Stomach (tissue), 4 donors: ENCODE results near the gene ARFGAP1.

Experiments
- EP300 ChIP-seq: sonication (generic); formaldehyde crosslinking; IDR thresholded peaks from one replicate; pipeline ENCODE4 v1.6.1; 2017; ENCODE audit warnings: antibody characterized with exemption
- POLR2A ChIP-seq, 4 donors: fragments of 450-650 bp; IDR thresholded peaks; one replicate each; pipeline ENCODE4 v1.6.1; 2016; ENCODE audit warnings: antibody characterized with exemption in 4 of 4, control low read depth in 2 of 4, mild to moderate bottlenecking in 1 of 4, moderate library complexity in 1 of 4
- POLR2AphosphoS5 ChIP-seq, 3 donors: sonication (generic); formaldehyde crosslinking; IDR thresholded peaks; one replicate each; pipeline ENCODE4 v1.6.1; 2016; ENCODE audit warnings: antibody characterized with exemption in 3 of 3
- TF ChIP-seq, protein P1 (sequence below), 7 experiments: fragments of 450-650 bp in 4 of 7; fragments of 200-600 bp in 3 of 7; sonication (generic) in 3 of 7; IDR thresholded peaks; one replicate each; pipeline ENCODE4 v1.5.1; 2016 to 2019; ENCODE audit warnings: antibody characterized with exemption in 7 of 7, control low read depth in 2 of 7, mild to moderate bottlenecking in 1 of 7

DNA sequence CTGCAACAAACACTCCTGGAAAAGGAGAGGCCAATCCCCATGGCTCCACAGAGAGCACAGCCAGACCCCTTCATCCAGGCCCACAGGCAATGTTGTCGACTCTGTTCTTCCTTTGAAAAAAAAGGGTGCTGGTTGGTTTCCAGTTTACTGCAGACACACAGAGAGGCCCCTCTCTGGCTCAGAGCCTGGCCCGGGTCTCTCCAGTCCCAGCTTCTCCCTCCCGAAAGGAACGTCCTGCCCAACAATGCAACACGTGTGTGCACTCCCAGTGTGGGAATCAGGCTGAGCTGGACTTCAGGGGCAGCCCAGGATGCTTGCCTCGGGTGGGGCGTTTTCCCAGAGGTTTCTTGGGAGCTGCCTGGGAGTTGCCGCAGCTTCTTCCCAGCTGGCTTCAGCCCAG is 13.8 kb upstream of the ARFGAP1 start:
- TF ChIP-seq POLR2AphosphoS5 (IDR thresholded peaks at IDR 0.05) = no peak
- TF ChIP-seq, protein P1, sequence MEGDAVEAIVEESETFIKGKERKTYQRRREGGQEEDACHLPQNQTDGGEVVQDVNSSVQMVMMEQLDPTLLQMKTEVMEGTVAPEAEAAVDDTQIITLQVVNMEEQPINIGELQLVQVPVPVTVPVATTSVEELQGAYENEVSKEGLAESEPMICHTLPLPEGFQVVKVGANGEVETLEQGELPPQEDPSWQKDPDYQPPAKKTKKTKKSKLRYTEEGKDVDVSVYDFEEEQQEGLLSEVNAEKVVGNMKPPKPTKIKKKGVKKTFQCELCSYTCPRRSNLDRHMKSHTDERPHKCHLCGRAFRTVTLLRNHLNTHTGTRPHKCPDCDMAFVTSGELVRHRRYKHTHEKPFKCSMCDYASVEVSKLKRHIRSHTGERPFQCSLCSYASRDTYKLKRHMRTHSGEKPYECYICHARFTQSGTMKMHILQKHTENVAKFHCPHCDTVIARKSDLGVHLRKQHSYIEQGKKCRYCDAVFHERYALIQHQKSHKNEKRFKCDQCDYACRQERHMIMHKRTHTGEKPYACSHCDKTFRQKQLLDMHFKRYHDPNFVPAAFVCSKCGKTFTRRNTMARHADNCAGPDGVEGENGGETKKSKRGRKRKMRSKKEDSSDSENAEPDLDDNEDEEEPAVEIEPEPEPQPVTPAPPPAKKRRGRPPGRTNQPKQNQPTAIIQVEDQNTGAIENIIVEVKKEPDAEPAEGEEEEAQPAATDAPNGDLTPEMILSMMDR (IDR thresholded peaks at IDR 0.05) = no peak
- TF ChIP-seq POLR2A (IDR thresholded peaks at IDR 0.05) = no peak
- TF ChIP-seq EP300 = no peak
